Panc1 (cell line): ENCODE measurements around the gene NPAS2. TPM values are rescaled to one million over a fixed set of nuclear protein-coding genes. Genes with fewer than 3 reads are reported as not detected.
A peak's percentile ranks its signal among the peaks of the same experiment; 100 is the strongest.

Source experiments
- ATAC-seq: fragments of 200-7000 bp; cut with Tn5 transposase; 2 replicates; pipeline ENCODE4 v1.9.1; 2020; ENCODE audit warnings: mild to moderate bottlenecking, moderate library complexity
- BruUV-seq: library from RNA; stranded (reverse); fragments of 400-500 nt; replicated peaks from 2 replicates; lab custom pipeline; 2021; lab: Mats Ljungman, UMichigan
- CTCF ChIA-PET: fragments of 300-600 bp; sonication (Branson Sonifier 250); formaldehyde crosslinking; loops from one replicate; lab custom pipeline; 2022; ENCODE audit warnings: antibody characterized with exemption; lab: Charles Lee
- POLR2A ChIA-PET: fragments of 300-600 bp; sonication (Branson Sonifier 250); formaldehyde crosslinking; loops from one replicate; lab custom pipeline; 2022; ENCODE audit warnings: antibody characterized with exemption; lab: Charles Lee
- DNase-seq: peaks from one replicate; pipeline ENCODE4 v3.0.0-alpha.2; 2010; ENCODE audit warnings: low read depth, low spot score
- H3K27ac ChIP-seq: 2 replicates; pipeline ENCODE4 v1.5.1; 2011; ENCODE audit warnings: mild to moderate bottlenecking, low read length, inconsistent platforms
- H3K27me3 ChIP-seq: fragments of 200-500 bp; sonication (Bioruptor generic); 2 replicates; pipeline ENCODE4 v1.6.0; 2014; ENCODE audit warnings: low read length, inconsistent platforms; ENCODE audit not compliant: control insufficient read depth, insufficient read depth
- H3K36me3 ChIP-seq: fragments of 200-500 bp; sonication (Bioruptor generic); 2 replicates; pipeline ENCODE4 v1.5.1; 2014; ENCODE audit warnings: inconsistent platforms, mild to moderate bottlenecking, low read length, moderate library complexity; ENCODE audit not compliant: control insufficient read depth, insufficient read depth
- H3K4me1 ChIP-seq: 2 replicates; pipeline ENCODE4 v1.5.1; 2011; ENCODE audit warnings: inconsistent platforms, mild to moderate bottlenecking, low read length, moderate library complexity; ENCODE audit not compliant: control insufficient read depth, insufficient read depth
- H3K4me3 ChIP-seq, 2 experiments: 2 replicates each; pipeline ENCODE4 v1.5.1; 2011 to 2012; ENCODE audit warnings: low read depth in 2 of 2, low read length in 2 of 2, mild to moderate bottlenecking in 2 of 2, inconsistent platforms in 1 of 2, moderate library complexity in 1 of 2
- H3K9me3 ChIP-seq: fragments of 200-500 bp; sonication (Bioruptor generic); 2 replicates; pipeline ENCODE4 v1.5.1; 2014; ENCODE audit warnings: low read depth, mild to moderate bottlenecking, inconsistent platforms, low read length, moderate library complexity; ENCODE audit not compliant: control insufficient read depth, insufficient read depth
- POLR2AphosphoS5 ChIP-seq: IDR thresholded peaks from 2 replicates; pipeline ENCODE4 v1.6.1; 2012; ENCODE audit warnings: mild to moderate bottlenecking, low read depth, low read length, moderate library complexity
- SIN3A ChIP-seq: IDR thresholded peaks from 2 replicates; pipeline ENCODE4 v1.6.1; 2012; ENCODE audit warnings: low read depth, mild to moderate bottlenecking, low read length, moderate library complexity, borderline replicate concordance; ENCODE audit not compliant: insufficient read depth
- TCF7L2 ChIP-seq: IDR thresholded peaks from 2 replicates; pipeline ENCODE4 v1.6.1; 2011; ENCODE audit warnings: mild to moderate bottlenecking, low read depth, low read length, inconsistent platforms
- in situ Hi-C: cut with HindIII; loops from 2 replicates; pipeline ENCODE4 v1.10.0; 2016; ENCODE audit warnings: low sequenced_read_pairs, low pct_unique_long_range_greater_than_20kb
- intact Hi-C: fragments of 100-400 bp; cut with micrococcal nuclease; formaldehyde crosslinking; loops from one replicate; pipeline ENCODE4 v1.10.0; 2022; ENCODE audit not compliant: unreplicated experiment
- total RNA-seq: library from RNA; stranded (reverse); gene quantifications from one replicate; pipeline ENCODE4 v1.2.1, GENCODE V29; 2021; ENCODE audit not compliant: unreplicated experiment
- TF ChIP-seq, protein P1 (sequence below): fragments of 450-650 bp; IDR thresholded peaks from 2 replicates; pipeline ENCODE4 v1.5.1; 2017; ENCODE audit warnings: mild to moderate bottlenecking
- TF ChIP-seq, protein P2 (sequence below), 2 experiments: IDR thresholded peaks; 2 replicates each; pipeline ENCODE4 v1.6.1; 2011 to 2012; ENCODE audit warnings: low read depth in 2 of 2, control low read depth in 1 of 2, low read length in 1 of 2, mild to moderate bottlenecking in 1 of 2, moderate library complexity in 1 of 2; ENCODE audit not compliant: insufficient read depth in 1 of 2

NPAS2 gene
- total RNA-seq, 1 experiment from 2014 or later: 72.8 TPM

- peak overlapping the region; percentile 84 for H3K27ac ChIP-seq
- H3K9me3 ChIP-seq: no peaks in the 10 kb centered on the region; the same call in 1 of the 2 replicates
- ChIA-PET POLR2A (no interaction called here), CTCF (no interaction called here)
- intact Hi-C loops (loop anchor here (5.0 kb wide), 2 partner anchors 90 to 160 kb away; no protein-coding TSS in a partner anchor), in situ Hi-C loops (no loop called here)
- TF ChIP-seq, protein P1, sequence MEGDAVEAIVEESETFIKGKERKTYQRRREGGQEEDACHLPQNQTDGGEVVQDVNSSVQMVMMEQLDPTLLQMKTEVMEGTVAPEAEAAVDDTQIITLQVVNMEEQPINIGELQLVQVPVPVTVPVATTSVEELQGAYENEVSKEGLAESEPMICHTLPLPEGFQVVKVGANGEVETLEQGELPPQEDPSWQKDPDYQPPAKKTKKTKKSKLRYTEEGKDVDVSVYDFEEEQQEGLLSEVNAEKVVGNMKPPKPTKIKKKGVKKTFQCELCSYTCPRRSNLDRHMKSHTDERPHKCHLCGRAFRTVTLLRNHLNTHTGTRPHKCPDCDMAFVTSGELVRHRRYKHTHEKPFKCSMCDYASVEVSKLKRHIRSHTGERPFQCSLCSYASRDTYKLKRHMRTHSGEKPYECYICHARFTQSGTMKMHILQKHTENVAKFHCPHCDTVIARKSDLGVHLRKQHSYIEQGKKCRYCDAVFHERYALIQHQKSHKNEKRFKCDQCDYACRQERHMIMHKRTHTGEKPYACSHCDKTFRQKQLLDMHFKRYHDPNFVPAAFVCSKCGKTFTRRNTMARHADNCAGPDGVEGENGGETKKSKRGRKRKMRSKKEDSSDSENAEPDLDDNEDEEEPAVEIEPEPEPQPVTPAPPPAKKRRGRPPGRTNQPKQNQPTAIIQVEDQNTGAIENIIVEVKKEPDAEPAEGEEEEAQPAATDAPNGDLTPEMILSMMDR: no peak
- TF ChIP-seq, protein P2, sequence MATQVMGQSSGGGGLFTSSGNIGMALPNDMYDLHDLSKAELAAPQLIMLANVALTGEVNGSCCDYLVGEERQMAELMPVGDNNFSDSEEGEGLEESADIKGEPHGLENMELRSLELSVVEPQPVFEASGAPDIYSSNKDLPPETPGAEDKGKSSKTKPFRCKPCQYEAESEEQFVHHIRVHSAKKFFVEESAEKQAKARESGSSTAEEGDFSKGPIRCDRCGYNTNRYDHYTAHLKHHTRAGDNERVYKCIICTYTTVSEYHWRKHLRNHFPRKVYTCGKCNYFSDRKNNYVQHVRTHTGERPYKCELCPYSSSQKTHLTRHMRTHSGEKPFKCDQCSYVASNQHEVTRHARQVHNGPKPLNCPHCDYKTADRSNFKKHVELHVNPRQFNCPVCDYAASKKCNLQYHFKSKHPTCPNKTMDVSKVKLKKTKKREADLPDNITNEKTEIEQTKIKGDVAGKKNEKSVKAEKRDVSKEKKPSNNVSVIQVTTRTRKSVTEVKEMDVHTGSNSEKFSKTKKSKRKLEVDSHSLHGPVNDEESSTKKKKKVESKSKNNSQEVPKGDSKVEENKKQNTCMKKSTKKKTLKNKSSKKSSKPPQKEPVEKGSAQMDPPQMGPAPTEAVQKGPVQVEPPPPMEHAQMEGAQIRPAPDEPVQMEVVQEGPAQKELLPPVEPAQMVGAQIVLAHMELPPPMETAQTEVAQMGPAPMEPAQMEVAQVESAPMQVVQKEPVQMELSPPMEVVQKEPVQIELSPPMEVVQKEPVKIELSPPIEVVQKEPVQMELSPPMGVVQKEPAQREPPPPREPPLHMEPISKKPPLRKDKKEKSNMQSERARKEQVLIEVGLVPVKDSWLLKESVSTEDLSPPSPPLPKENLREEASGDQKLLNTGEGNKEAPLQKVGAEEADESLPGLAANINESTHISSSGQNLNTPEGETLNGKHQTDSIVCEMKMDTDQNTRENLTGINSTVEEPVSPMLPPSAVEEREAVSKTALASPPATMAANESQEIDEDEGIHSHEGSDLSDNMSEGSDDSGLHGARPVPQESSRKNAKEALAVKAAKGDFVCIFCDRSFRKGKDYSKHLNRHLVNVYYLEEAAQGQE (IDR thresholded peaks at IDR 0.05; ENCODE audit: insufficient read depth in 1 of 2, low read depth in 2 of 2, low read length in 1 of 2): no peak
- TF ChIP-seq POLR2AphosphoS5: no peak
- TF ChIP-seq TCF7L2: no peak
- TF ChIP-seq SIN3A: no peak
- ATAC-seq: no peak
- peaks cover 45% of the 10 kb centered on the region for H3K4me1 ChIP-seq
- peak overlapping the region; percentile 77 to 92 for H3K4me3 ChIP-seq
- H3K27me3 ChIP-seq: no peaks in the 10 kb centered on the region
- no peaks in the 10 kb centered on the region; the same call in 1 of the 2 replicates for H3K36me3 ChIP-seq
- no TSS peak for BruUV-seq
- no peak for DNase-seq
These were observed 2.8 kb downstream of the NPAS2 start for GRCh38 chr2:100822587-100823248.

DNA sequence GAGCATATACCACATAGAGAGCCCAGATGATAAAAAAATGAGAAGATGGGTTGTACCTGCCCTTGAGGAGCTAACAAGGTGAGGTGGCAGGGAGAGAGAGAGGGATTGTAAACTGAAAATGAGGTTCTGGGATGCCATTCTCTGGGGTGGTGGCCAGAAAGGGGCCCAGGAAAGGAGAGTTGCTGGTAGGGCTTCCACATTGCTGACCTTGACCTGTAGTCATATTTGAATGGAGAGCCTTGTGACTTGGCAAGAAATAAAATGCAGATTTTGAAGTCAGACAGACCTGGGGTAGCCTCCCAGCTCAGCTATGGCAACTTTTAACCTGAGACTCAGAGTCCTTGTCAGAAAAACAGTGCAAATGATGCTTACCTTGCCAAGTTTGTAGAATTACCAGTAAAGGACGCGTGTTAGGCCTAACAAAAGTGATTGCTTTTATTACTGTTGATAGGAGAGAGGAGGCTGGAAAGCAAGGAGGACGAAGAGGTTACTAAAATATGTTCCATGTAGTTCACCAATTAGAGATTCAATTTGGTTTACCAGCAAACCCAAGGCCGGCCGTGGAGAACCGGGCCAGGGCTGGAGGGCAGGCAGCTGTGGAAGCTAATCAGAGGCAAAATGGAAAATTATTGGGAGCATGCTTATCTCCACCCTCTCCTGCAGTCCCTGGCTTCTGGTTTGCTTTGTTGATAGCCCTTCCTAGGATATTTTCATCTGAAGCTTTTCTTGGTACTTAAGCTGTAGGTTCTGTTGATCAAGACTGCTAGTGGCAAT is 3.9 kb downstream of the NPAS2 start:
- POLR2A ChIA-PET: no interaction called here
- TF ChIP-seq SIN3A (no peak), TCF7L2 (no peak), POLR2AphosphoS5 (no peak)
- TF ChIP-seq, protein P2 (IDR thresholded peaks at IDR 0.05; ENCODE audit: insufficient read depth in 1 of 2, low read depth in 2 of 2, low read length in 1 of 2): no peak
- TF ChIP-seq, protein P1: no peak
- Histone ChIP-seq H3K27ac (peak overlapping the region; percentile 84), H3K36me3 (no peaks in the 10 kb centered on the region; the same call in 1 of the 2 replicates), H3K4me3 (peak overlapping the region in 1 of 2 experiments; percentile 92; a peak in 2 of 4 replicates), H3K4me1 (peaks cover 39% of the 10 kb centered on the region), H3K27me3 (no peaks in the 10 kb centered on the region), H3K9me3 (no peaks in the 10 kb centered on the region; the same call in 1 of the 2 replicates)
- BruUV-seq: no TSS peak
- no peak for ATAC-seq
- no peak for DNase-seq
- CTCF ChIA-PET: no interaction called here
- in situ Hi-C loops: no loop called here
- intact Hi-C loops: loop anchor here (5.0 kb wide), 2 partner anchors 92 to 158 kb away; no protein-coding TSS in a partner anchor
